A549 treated with GW870086 at 1 μM for 4 hours (cell line): ENCODE data around the gene PLGRKT. TPM values are rescaled to one million over a fixed set of nuclear protein-coding genes. Genes with fewer than 3 reads are reported as not detected.

Source experiments
- total RNA-seq: library from RNA; stranded (reverse); fragments of 200-300 nt; extraction: Qiagen RNA extraction; gene quantifications from 5 replicates; pipeline ENCODE4 v1.2.3, GENCODE V29; 2022; ENCODE audit warnings: low read depth

PLGRKT gene
- 23.6 to 26.7 TPM (median 24.9 TPM) in 5 replicates for total RNA-seq

GRCh38 chr9:5437254-5438216 is at the start of gene PLGRKT:
Gene PLGRKT (minus strand): TSS chr9:5437925. CDS start chr9:5431977, 5,948 bp downstream.

GRCh38 chr9:5450359-5451091 is 12.8 kb upstream of the PLGRKT start, which contains the start of gene CD274:
Gene CD274 (plus strand): TSS chr9:5450542. CDS start chr9:5456114, 5,572 bp downstream.

GRCh38 chr9:5338992-5339981 is 98.4 kb downstream of the PLGRKT start, which contains the start of gene RLN1:
Gene RLN1 (minus strand): TSS chr9:5339876. CDS start chr9:5339746, 130 bp downstream.

Other genes with a start within 250 kb of the PLGRKT start
- 16.5 to 21.2 TPM (median 17.9 TPM) in 5 replicates for gene INSL4, start 206.5 kb downstream of the PLGRKT start, total RNA-seq
- 0.17 to 0.39 TPM (median 0.39 TPM) in 3 of 5 replicates, not detected in the others for gene RLN2, start 133.2 kb downstream of the PLGRKT start, total RNA-seq
- not detected in 5 replicates for gene RLN1, start 98.0 kb downstream of the PLGRKT start, total RNA-seq
- gene CD274, start 12.6 kb upstream of the PLGRKT start, total RNA-seq: 0.97 to 2.1 TPM (median 1.4 TPM) in 5 replicates
- 0.13 to 0.25 TPM (median 0.15 TPM) in 5 replicates for gene PDCD1LG2, start 72.6 kb upstream of the PLGRKT start, total RNA-seq
- gene RIC1, start 191.2 kb upstream of the PLGRKT start, total RNA-seq: 11.0 to 15.3 TPM (median 13.2 TPM) in 5 replicates